H1 (cell line): ENCODE results near the gene NMUR1. TPM values are rescaled to one million over a fixed set of nuclear protein-coding genes. Genes with fewer than 3 reads are reported as not detected.

Experiments
- CTCF ChIA-PET: fragments of 300-600 bp; sonication (Branson Sonifier 250); formaldehyde crosslinking; loops from one replicate; lab custom pipeline; 2021; ENCODE audit not compliant: partially characterized antibody; lab: Charles Lee
- POLR2A ChIA-PET: fragments of 300-600 bp; sonication (Branson Sonifier 250); formaldehyde crosslinking; loops from one replicate; lab custom pipeline; 2021; ENCODE audit warnings: inconsistent platforms; ENCODE audit not compliant: partially characterized antibody; lab: Charles Lee
- DNase-seq, 2 experiments: peaks; one replicate each; pipeline versions ENCODE4 v3.0.0 to v3.0.0-alpha.2; 2010 to 2022; ENCODE audit warnings: low spot score in 2 of 2, low read depth in 1 of 2, mixed read lengths in 1 of 2
- FAIRE-seq: peaks from 2 replicates; lab custom pipeline; 2011; peaks lifted over from hg19 to GRCh38; lab: Jason Lieb, UNC
- H2AFZ ChIP-seq: 2 replicates; pipeline ENCODE4 v1.8.1; 2012; ENCODE audit warnings: low read length, inconsistent platforms
- H2AK5ac ChIP-seq: 2 replicates; pipeline ENCODE4 v1.6.1; 2013; ENCODE audit warnings: low read depth, low read length
- H2BK120ac ChIP-seq: replicated peaks from 2 replicates; pipeline ENCODE3; 2013; ENCODE audit warnings: low read depth, low read length, inconsistent platforms
- H2BK12ac ChIP-seq: 2 replicates; pipeline ENCODE4 v1.6.1; 2013; ENCODE audit warnings: low read depth, low read length
- H2BK15ac ChIP-seq: 2 replicates; pipeline ENCODE4 v1.6.1; 2013; ENCODE audit warnings: low read length
- H2BK20ac ChIP-seq: 2 replicates; pipeline ENCODE4 v1.6.1; 2013; ENCODE audit warnings: low read length
- H2BK5ac ChIP-seq: 2 replicates; pipeline ENCODE4 v1.6.1; 2013; ENCODE audit warnings: low read depth, low read length
- H3K14ac ChIP-seq: 2 replicates; pipeline ENCODE4 v1.6.1; 2013; ENCODE audit warnings: inconsistent platforms; ENCODE audit not compliant: insufficient read length
- H3K18ac ChIP-seq: 2 replicates; pipeline ENCODE4 v1.6.1; 2013; ENCODE audit warnings: low read length; ENCODE audit errors: extremely low read depth
- H3K23ac ChIP-seq: 2 replicates; pipeline ENCODE4 v1.6.1; 2013; ENCODE audit warnings: inconsistent platforms; ENCODE audit not compliant: insufficient read length
- H3K23me2 ChIP-seq: 2 replicates; pipeline ENCODE4 v1.6.1; 2013; ENCODE audit warnings: low read depth, low read length
- H3K27ac ChIP-seq: 2 replicates; pipeline ENCODE4 v1.6.1; 2011; ENCODE audit warnings: low read depth, low read length, inconsistent platforms
- H3K27me3 ChIP-seq, 4 experiments: replicated peaks in 1 of 4; 1 replicate in 1 of 4; 2 replicates in 3 of 4; pipeline versions ENCODE4 v1.6.1 to v1.8.1; 2011 to 2013; ENCODE audit warnings: low read length in 3 of 4, mild to moderate bottlenecking in 3 of 4, inconsistent platforms in 2 of 4, mixed read lengths in 2 of 4, moderate library complexity in 1 of 4; ENCODE audit not compliant: control insufficient read depth in 3 of 4, insufficient read depth in 3 of 4; ENCODE audit errors: extremely low read depth in 1 of 4
- H3K36me3 ChIP-seq, 4 experiments: 2 replicates each; pipeline versions ENCODE4 v1.6.1 to v1.8.1; 2011 to 2013; ENCODE audit warnings: mild to moderate bottlenecking in 4 of 4, low read length in 3 of 4, moderate library complexity in 2 of 4, control low read depth in 1 of 4, inconsistent platforms in 1 of 4; ENCODE audit not compliant: insufficient read depth in 4 of 4, control insufficient read depth in 2 of 4
- H3K4ac ChIP-seq: replicated peaks from 2 replicates; pipeline ENCODE3; 2013; ENCODE audit warnings: low read length, low read depth, mixed read lengths, inconsistent platforms; ENCODE audit not compliant: insufficient read length
- H3K4me1 ChIP-seq, 4 experiments: replicated peaks in 1 of 4; 1 replicate in 1 of 4; 2 replicates in 3 of 4; pipeline versions ENCODE4 v1.6.1 to v1.8.1; 2011 to 2013; ENCODE audit warnings: low read length in 3 of 4, inconsistent platforms in 2 of 4, mixed read lengths in 1 of 4; ENCODE audit not compliant: insufficient read depth in 4 of 4, control insufficient read depth in 3 of 4
- H3K4me2 ChIP-seq, 2 experiments: 2 replicates each; pipeline versions ENCODE4 v1.6.1 to v1.8.1; 2011 to 2013; ENCODE audit warnings: low read depth in 2 of 2, low read length in 2 of 2, control low read depth in 1 of 2, inconsistent platforms in 1 of 2, mild to moderate bottlenecking in 1 of 2; ENCODE audit not compliant: insufficient read depth in 1 of 2
- H3K4me3 ChIP-seq, 4 experiments: fragments of 200-600, 300-600 bp in 1 of 4; sonication (generic), shearing (Covaris generic), sonication (Bioruptor Twin) in 1 of 4; 2 replicates each; pipeline versions ENCODE4 v1.5.1 to v1.8.1; 2011 to 2016; ENCODE audit warnings: low read length in 4 of 4, low read depth in 3 of 4, control low read depth in 2 of 4, inconsistent platforms in 2 of 4, mild to moderate bottlenecking in 2 of 4, mixed read lengths in 1 of 4, moderate library complexity in 1 of 4; ENCODE audit not compliant: insufficient read depth in 2 of 4; ENCODE audit errors: extremely low read depth in 1 of 4
- H3K56ac ChIP-seq: replicated peaks from 2 replicates; pipeline ENCODE3; 2013; ENCODE audit warnings: low read depth, mild to moderate bottlenecking, mixed read lengths, low read length, inconsistent platforms; ENCODE audit not compliant: insufficient read length
- H3K79me1 ChIP-seq: 2 replicates; pipeline ENCODE4 v1.6.1; 2013; ENCODE audit warnings: low read depth, low read length, control low read depth
- H3K79me2 ChIP-seq, 2 experiments: 2 replicates each; pipeline versions ENCODE4 v1.6.1 to v1.8.1; 2012 to 2013; ENCODE audit warnings: low read length in 2 of 2, mild to moderate bottlenecking in 2 of 2, inconsistent platforms in 1 of 2; ENCODE audit not compliant: insufficient read depth in 2 of 2, control insufficient read depth in 1 of 2
- H3K9ac ChIP-seq, 4 experiments: replicated peaks in 1 of 4; 1 replicate in 1 of 4; 2 replicates in 3 of 4; pipeline versions ENCODE4 v1.6.1 to v1.8.1; 2011 to 2013; ENCODE audit warnings: low read depth in 3 of 4, low read length in 3 of 4, control low read depth in 2 of 4, mild to moderate bottlenecking in 2 of 4, moderate library complexity in 2 of 4, inconsistent platforms in 1 of 4; ENCODE audit errors: extremely low read depth in 1 of 4
- H3K9me3 ChIP-seq, 2 experiments: 2 replicates each; pipeline versions ENCODE4 v1.6.1 to v1.8.1; 2012 to 2013; ENCODE audit warnings: mild to moderate bottlenecking in 2 of 2, moderate library complexity in 2 of 2, control low read depth in 1 of 2, inconsistent platforms in 1 of 2, low read depth in 1 of 2, low read length in 1 of 2, mixed read lengths in 1 of 2; ENCODE audit not compliant: insufficient read depth in 2 of 2
- H4K20me1 ChIP-seq, 2 experiments: replicated peaks in 1 of 2; 2 replicates each; pipeline versions ENCODE3 to v1.8.1; 2011 to 2013; ENCODE audit warnings: inconsistent platforms in 2 of 2, low read length in 2 of 2, mild to moderate bottlenecking in 1 of 2; ENCODE audit not compliant: insufficient read depth in 2 of 2, control insufficient read depth in 1 of 2
- H4K5ac ChIP-seq: 2 replicates; pipeline ENCODE4 v1.6.1; 2013; ENCODE audit warnings: low read length, low read depth, mixed read lengths, inconsistent platforms; ENCODE audit not compliant: insufficient read length
- H4K8ac ChIP-seq: 2 replicates; pipeline ENCODE4 v1.8.0; 2013; ENCODE audit warnings: mild to moderate bottlenecking, moderate library complexity, low read length, inconsistent platforms; ENCODE audit not compliant: insufficient read depth; ENCODE audit errors: extremely low read depth
- H4K91ac ChIP-seq: replicated peaks from 2 replicates; pipeline ENCODE3; 2013; ENCODE audit warnings: low read length, mixed read lengths, inconsistent platforms; ENCODE audit not compliant: insufficient read length
- CBX5 ChIP-seq: fragments of 300-800, 300-1000 bp; sonication (generic); IDR thresholded peaks from 2 replicates; pipeline ENCODE4 v1.7.1; 2016; ENCODE audit warnings: antibody characterized with exemption, low read length, low read depth
- CEBPB ChIP-seq: IDR thresholded peaks from 2 replicates; pipeline ENCODE4 v1.6.1; 2012; ENCODE audit warnings: low read depth, low read length
- PHF8 ChIP-seq: fragments of 200-600 bp; sonication (generic); conservative IDR thresholded peaks from 2 replicates; pipeline ENCODE4 v1.7.1; 2012; ENCODE audit warnings: low read depth, mild to moderate bottlenecking, inconsistent platforms, low read length, moderate library complexity
- POLR2AphosphoS5 ChIP-seq: IDR thresholded peaks from 2 replicates; pipeline ENCODE4 v1.6.1; 2011; ENCODE audit warnings: low read depth, low read length
- POU5F1 ChIP-seq: IDR thresholded peaks from 2 replicates; pipeline ENCODE4 v1.6.1; 2011; ENCODE audit warnings: low read depth, mild to moderate bottlenecking, low read length, moderate library complexity
- TAF1 ChIP-seq: IDR thresholded peaks from 2 replicates; pipeline ENCODE4 v1.6.1; 2011; ENCODE audit warnings: mild to moderate bottlenecking, low read depth, low read length
- USF2 ChIP-seq: IDR thresholded peaks from 2 replicates; pipeline ENCODE4 v1.6.1; 2011; ENCODE audit warnings: low read length, improper control_type of control experiment
- WGBS, 2 experiments: shearing (Covaris generic) in 1 of 2; methylation state at CpG; one replicate each; pipeline versions ENCODE4 v1.1.6 to v1.1.7; 2013 to 2015; ENCODE audit warnings: low lambda C conversion rate in 2 of 2, mixed read lengths in 2 of 2, inconsistent platforms in 1 of 2, low coverage in 1 of 2, missing lambda C conversion rate in 1 of 2; ENCODE audit not compliant: insufficient replicate concordance in 2 of 2, insufficient coverage in 1 of 2, insufficient read length in 1 of 2; ENCODE audit errors: extremely low coverage in 1 of 2, missing lambda C conversion rate in 1 of 2; 5-methylcytosine and 5-hydroxymethylcytosine counted together
- long read RNA-seq, 2 experiments: library from RNA in 1 of 2; library from capped mRNA in 1 of 2; stranded (forward); transcript quantifications; one replicate each; pipeline ENCODE4 v2.0.0, GENCODE V29; 2021; ENCODE audit warnings: inconsistent platforms in 1 of 2
- polyA minus RNA-seq, 3 experiments: library from RNA; depleted of rRNA, polyadenylated mRNA; stranded (reverse); fragments of >200 nt; gene quantifications; 1 replicate in 2 of 3; 2 replicates in 1 of 3; pipeline ENCODE4 v1.2.3, GENCODE V29; 2011
- polyA plus RNA-seq, 7 experiments: library from polyadenylated mRNA; depleted of rRNA in 3 of 7; stranded (reverse) in 5 of 7; unstranded in 2 of 7; fragments of >200 nt in 5 of 7; fragments of 200-250 nt in 2 of 7; gene quantifications; 1 replicate in 5 of 7; 2 replicates in 1 of 7; 4 replicates in 1 of 7; pipeline versions ENCODE4 v1.2.1 to v1.2.3, GENCODE V29; 2011 to 2013; ENCODE audit warnings: missing spikeins in 2 of 7, mixed read lengths in 2 of 7
- total RNA-seq: library from RNA; stranded (reverse); fragmentation: NEBNext Ultra II Directional; extraction: Animal tissue kit (Norgen Biotek cat#: 25700); gene quantifications from 2 replicates; pipeline ENCODE4 v1.2.1, GENCODE V29; 2021

Gene NMUR1
- total RNA-seq (0.46 and 0.56 TPM in 2 replicates), polyA plus RNA-seq (2011; rRNA removed) (1.5 and 2.0 TPM in 2 replicates), polyA minus RNA-seq (2011; rRNA and poly(A)+ RNA removed) (0.78 and 1.2 TPM in 2 replicates)
- polyA plus RNA-seq (2011; cell fraction: cytosol; rRNA removed), result 1.0 TPM
- polyA plus RNA-seq (2011; cell fraction: nucleus; rRNA removed), result 1.5 TPM
- 0.40 to 0.78 TPM (median 0.60 TPM) in 4 replicates for polyA plus RNA-seq (2012, experiment 1 of 2)
- 0.38 TPM for polyA plus RNA-seq (2012, experiment 2 of 2)
- 0.77 TPM for polyA plus RNA-seq (2013, experiment 1 of 2)
- polyA plus RNA-seq (2013, experiment 2 of 2), result 0.83 TPM
- 0.44 TPM for polyA minus RNA-seq (2011; cell fraction: cytosol; rRNA and poly(A)+ RNA removed)
- polyA minus RNA-seq (2011; cell fraction: nucleus; rRNA and poly(A)+ RNA removed), result 0.90 TPM
- long read RNA-seq, experiment 1, result 0 reads
- long read RNA-seq, experiment 2, result 0 reads

GRCh38 chr2:231530099-231531011, at the start of gene NMUR1:
NMUR1 (minus strand) TSS chr2:231530445; CDS start chr2:231530361, 84 bp downstream.
- Histone ChIP-seq H3K79me2 (no peaks in the 10 kb centered on the region), H3K9ac (no peak within 1 kb of the TSS; a peak in 1 of 7 replicates), H3K36me3 (no peaks in the 10 kb centered on the region), H3K27ac (no peak within 1 kb of the TSS), H3K4me1 (peaks cover 0 to 7% (median 3%) of the 10 kb centered on the region in 4 experiments; a peak in 2 of 7 replicates), H3K9me3 (no peaks in the 10 kb centered on the region), H3K79me1 (no peaks in the 10 kb centered on the region), H3K4me3 (peak within 1 kb of the TSS; percentile 30 to 58 (median 36)), H4K8ac (peak within 1 kb of the TSS; percentile 93), H2BK20ac (no peak within 1 kb of the TSS), H3K23ac (no peak within 1 kb of the TSS), H4K20me1 (no peaks in the 10 kb centered on the region), H3K27me3 (peaks cover 1 to 18% (median 16%) of the 10 kb centered on the region in 4 experiments), H2BK5ac (no peak within 1 kb of the TSS), H2AFZ (no peak within 1 kb of the TSS; the same call in 1 of the 2 replicates), H4K5ac (peak within 1 kb of the TSS; percentile 45), H3K23me2 (peaks cover 3% of the 10 kb centered on the region; the same call in 1 of the 2 replicates), H3K14ac (no peak within 1 kb of the TSS), H2BK12ac (peak within 1 kb of the TSS; percentile 17; the same call in 1 of the 2 replicates), H3K4ac (peak within 1 kb of the TSS; percentile 57), H3K56ac (no peak within 1 kb of the TSS), H3K4me2 (peak within 1 kb of the TSS; percentile 31 to 67; a peak in 3 of 4 replicates), H2BK15ac (peak within 1 kb of the TSS; percentile 9; the same call in 1 of the 2 replicates), H2BK120ac (no peak within 1 kb of the TSS), H2AK5ac (no peak within 1 kb of the TSS), H4K91ac (no peak within 1 kb of the TSS), H3K18ac (no peak within 1 kb of the TSS; the same call in none of the 2 replicates)
- POLR2A ChIA-PET, result interaction anchor here (1.3 to 1.8 kb wide), 3 partner anchors 9 to 84 kb away, joined by 3 to 6 read pairs (median 4); partner anchors contain the start of gene NCL
- FAIRE-seq (no peak), DNase-seq (peak in 1 of 2 experiments; percentile 91)
- 36% methylated on average over 48 of the region's 85 CpGs; no CpG with 5 or more reads in 1 of the 2 experiments for WGBS, 2 experiments
- CTCF ChIA-PET, result interaction anchor here (0.6 to 5.8 kb wide), 20 partner anchors 8 to 323 kb away, joined by 3 to 49 read pairs (median 4); no protein-coding TSS in a partner anchor
- no peak for TF ChIP-seq POLR2AphosphoS5
- TF ChIP-seq USF2, result no peak
- TF ChIP-seq TAF1, result 0 out of 2 replicates have a peak, but pooled peaks have one; percentile 18
- TF ChIP-seq POU5F1, result no peak
- TF ChIP-seq PHF8, result 0 out of 2 replicates have a peak, but pooled peaks have one; percentile 27
- no peak for TF ChIP-seq CEBPB
- TF ChIP-seq CBX5, result no peak
